Astrocyte (in vitro differentiated cells and primary cell): Measurements from ENCODE around the gene JPT2.

Experiments
- CTCF ChIP-seq: IDR thresholded peaks from 2 replicates; pipeline ENCODE4 v1.5.1; 2011; ENCODE audit warnings: low read depth, mild to moderate bottlenecking, inconsistent platforms, low read length, moderate library complexity; ENCODE audit not compliant: insufficient read depth
- EZH2 ChIP-seq: IDR thresholded peaks from 2 replicates; pipeline ENCODE4 v1.6.1; 2012; ENCODE audit warnings: mild to moderate bottlenecking, low read length, inconsistent platforms; ENCODE audit not compliant: insufficient read depth

- TF ChIP-seq CTCF (no peak), EZH2 (no peak)
Observed at GRCh38 chr16:1743376-1744337, 65.6 kb downstream of the JPT2 start.
